Measurements from ENCODE around the gene OPALIN. TPM values are rescaled to one million over a fixed set of nuclear protein-coding genes. Genes with fewer than 3 reads are reported as not detected.

The OPALIN gene
- total and polyA plus RNA-seq, 9 of the 15 experiments (the other 6 are each of a cell fraction or from before 2014, with no cell fraction given): not detected

GRCh38 chr10:96374985-96375830 is 16.4 kb upstream of the OPALIN start (continued):
- TF ChIP-seq KLF16 (IDR thresholded peaks at IDR 0.05): peak; percentile 22; the same call in 1 of the 2 replicates
- no peak for TF ChIP-seq PHB2 (IDR thresholded peaks at IDR 0.05; ENCODE audit: low read depth)
- TF ChIP-seq ZNF76 (CRISPR knock-in tag; IDR thresholded peaks at IDR 0.05; ENCODE audit: borderline replicate concordance): no peak
- TF ChIP-seq ZNF318 (IDR thresholded peaks at IDR 0.05; ENCODE audit: borderline replicate concordance in 1 of 2, low read depth in 1 of 2): no peak
- 0 out of 4 replicates have a peak, but pooled peaks of 1 of the 2 experiments have one; percentile 38 for TF ChIP-seq FOXA3 (CRISPR knock-in tag; conservative IDR thresholded peaks at IDR 0.05 in 1 of 2, IDR thresholded peaks at IDR 0.05 in 1 of 2)
- TF ChIP-seq EP300 (IDR thresholded peaks at IDR 0.05; ENCODE audit: low read length): no peak
- TF ChIP-seq ZNF764 (CRISPR knock-in tag; IDR thresholded peaks at IDR 0.05; ENCODE audit: low read depth): no peak
- no peak for TF ChIP-seq PBX2 (CRISPR knock-in tag; IDR thresholded peaks at IDR 0.05; ENCODE audit: low read depth)
- TF ChIP-seq PBX2 (tag; conservative IDR thresholded peaks at IDR 0.05; ENCODE audit: low read depth): no peak
- peak; percentile 46; the same call in 1 of the 2 replicates for TF ChIP-seq TFAP4 (CRISPR knock-in tag; IDR thresholded peaks at IDR 0.05; ENCODE audit: borderline replicate concordance)
- peak; percentile 92 for TF ChIP-seq L3MBTL2 (IDR thresholded peaks at IDR 0.05)
- TF ChIP-seq XRCC5 (IDR thresholded peaks at IDR 0.05; ENCODE audit: low read depth, low read length): 0 out of 2 replicates have a peak, but pooled peaks have one; percentile 33
- peak; percentile 34; the same call in 1 of the 2 replicates for TF ChIP-seq ZNF511 (CRISPR knock-in tag; IDR thresholded peaks at IDR 0.05)
- TF ChIP-seq RFX5 (IDR thresholded peaks at IDR 0.05; ENCODE audit: low read depth, low read length): no peak

Measured in K562 (cell line).